ENCODE results near the gene PLA2G4D.
A peak's percentile ranks its signal among the peaks of the same experiment; 100 is the strongest.

Gene PLA2G4D

GRCh38 chr15:42071717-42072116 is 22.6 kb downstream of the PLA2G4D start:
- no peak for DNase-seq (ENCODE audit: low read depth)

GRCh38 chr15:42070976-42071350 is 23.4 kb downstream of the PLA2G4D start:
- no peak for DNase-seq (ENCODE audit: low read depth)

DNA sequence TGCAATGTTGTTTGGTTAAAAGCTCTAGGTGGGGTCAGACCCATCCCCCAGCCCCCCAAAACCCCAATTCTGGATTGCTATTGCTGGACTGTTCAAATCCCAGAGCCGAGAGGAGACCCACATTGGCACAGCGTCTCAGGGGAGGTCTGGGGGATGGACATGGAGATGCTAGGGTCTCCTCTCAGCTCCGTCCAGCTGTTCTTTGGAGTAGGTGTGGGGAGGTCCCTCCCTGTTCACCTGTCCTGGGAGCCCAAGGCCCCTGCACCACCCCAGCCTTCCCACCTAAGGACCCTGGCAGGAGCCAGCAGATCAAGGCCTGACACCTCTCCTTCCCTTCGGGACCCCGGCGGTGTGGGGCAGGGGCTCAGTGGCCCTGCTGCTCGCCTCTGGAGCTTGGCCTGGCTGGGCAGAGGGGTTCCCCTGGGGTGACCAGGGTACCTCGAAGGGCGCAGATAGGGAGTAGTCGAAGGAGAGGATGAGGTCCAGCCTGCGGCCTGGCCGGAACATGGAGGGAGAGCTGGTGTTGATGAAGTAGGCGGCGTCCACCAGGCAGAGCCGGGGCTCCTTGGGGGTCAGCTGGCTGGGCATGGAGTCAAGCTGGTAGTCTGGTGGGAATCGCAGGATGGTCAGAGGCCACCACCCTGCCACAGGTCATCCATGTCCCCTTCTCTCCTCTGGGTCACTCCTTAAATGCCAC is 23.9 kb downstream of the PLA2G4D start:
- no peak for DNase-seq (ENCODE audit: low read depth)

DNA sequence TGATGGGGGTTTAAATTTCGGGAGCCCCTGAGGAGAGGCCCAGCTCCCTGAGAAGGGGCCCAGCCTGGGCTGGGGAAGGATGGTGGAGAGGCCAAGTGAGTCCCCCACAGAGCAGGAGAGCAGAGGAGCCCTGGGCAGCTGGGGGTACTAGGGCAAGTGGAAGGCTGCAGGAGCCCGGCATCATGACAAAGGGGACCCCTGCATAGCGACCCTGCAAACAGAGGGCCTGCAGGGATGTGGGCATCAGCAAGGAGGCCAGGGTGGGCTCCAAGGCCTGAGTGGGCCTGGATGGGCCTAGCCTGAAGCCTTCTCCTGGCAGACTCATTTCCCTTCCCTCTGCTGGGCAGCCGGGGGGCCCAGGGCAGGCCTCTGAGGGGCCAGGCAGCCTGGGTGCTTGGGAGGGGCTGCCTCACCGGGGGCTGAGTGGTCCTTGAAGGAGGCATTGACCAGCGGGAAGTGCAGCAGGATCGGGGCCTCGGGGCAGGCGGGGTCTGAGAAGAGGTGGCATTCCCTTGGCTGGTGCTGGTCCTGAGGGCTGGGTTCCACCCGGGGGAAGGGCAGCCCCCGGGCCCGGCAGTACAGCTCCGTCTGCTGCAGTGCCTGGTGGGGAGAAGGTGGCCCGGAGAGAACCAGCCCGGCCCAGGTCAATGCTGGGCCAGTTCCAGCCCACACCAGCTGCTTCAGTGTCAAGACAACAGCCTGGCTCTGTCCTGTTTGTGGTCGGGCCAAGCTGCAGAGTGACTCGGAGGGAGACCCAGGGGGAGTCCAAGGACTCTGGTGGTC is 24.7 kb downstream of the PLA2G4D start:
- no peak for DNase-seq (ENCODE audit: low read depth)

DNA sequence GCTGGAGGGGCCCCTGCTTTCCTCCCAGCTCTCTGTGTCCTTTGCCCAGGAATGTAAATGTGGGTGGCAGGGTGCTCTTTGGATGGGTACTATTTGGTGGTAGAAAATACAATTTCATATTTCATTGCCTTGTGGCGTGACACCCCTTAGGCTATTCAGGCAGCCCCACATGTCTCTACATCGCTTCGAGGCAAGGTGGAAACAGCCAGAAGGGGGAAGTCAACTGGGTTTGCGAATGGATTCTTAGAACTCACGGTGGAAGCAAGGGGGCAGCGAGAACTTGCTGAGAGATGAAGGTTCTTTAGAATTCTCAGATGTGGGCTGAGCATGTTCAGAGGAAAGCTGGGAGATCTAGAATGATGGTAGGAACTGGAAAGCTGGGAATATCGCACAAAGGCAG is 25.3 kb downstream of the PLA2G4D start:
- DNase-seq (ENCODE audit: low read depth): no peak

GRCh38 chr15:42068601-42069000 is 25.8 kb downstream of the PLA2G4D start:
- no peak for DNase-seq (ENCODE audit: low read depth)

- no peak for DNase-seq (ENCODE audit: low read depth)
These were observed 27.5 kb downstream of the PLA2G4D start for GRCh38 chr15:42066764-42067415.

DNA sequence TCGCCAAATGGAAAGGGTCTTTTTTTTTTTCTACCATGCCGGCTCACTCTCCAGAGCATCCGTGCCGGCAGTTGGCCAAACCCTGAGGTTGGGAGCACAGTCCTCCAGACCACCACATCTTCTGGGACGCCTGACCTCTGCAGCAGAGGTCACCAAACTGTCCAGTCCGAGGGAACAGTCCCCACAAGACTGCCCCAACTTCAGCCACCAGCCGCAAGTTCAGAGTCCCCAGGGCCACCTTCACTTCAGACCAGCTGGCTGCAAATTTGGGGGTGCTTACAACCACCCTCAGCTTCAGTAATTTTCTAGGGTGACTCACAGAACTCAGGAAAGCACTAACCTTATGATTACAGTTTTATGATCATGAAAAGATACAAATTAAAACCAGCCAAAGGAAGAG is 28.9 kb downstream of the PLA2G4D start:
- no peak for DNase-seq (ENCODE audit: low read depth)

DNA sequence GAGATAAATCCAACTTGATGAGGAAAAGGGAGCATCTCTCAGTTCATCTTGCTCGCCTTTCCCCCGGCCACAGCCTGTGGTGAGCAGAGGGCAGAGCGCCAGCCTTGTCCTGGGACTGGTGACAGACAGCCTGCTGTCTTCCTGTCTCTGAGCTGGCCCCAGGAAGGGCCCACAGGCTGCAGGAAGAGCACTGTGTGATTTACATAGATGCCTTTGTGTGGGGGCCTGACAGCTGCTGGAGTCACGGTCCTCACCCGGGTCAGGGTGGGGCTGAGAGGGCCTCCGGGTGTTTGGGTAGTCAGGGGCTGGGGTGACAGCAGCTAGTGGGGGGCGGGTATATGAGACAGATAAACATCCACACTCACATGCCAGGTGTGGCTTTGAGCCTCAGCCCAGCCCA is 29.3 kb downstream of the PLA2G4D start:
- DNase-seq (ENCODE audit: low read depth): no peak

DNA sequence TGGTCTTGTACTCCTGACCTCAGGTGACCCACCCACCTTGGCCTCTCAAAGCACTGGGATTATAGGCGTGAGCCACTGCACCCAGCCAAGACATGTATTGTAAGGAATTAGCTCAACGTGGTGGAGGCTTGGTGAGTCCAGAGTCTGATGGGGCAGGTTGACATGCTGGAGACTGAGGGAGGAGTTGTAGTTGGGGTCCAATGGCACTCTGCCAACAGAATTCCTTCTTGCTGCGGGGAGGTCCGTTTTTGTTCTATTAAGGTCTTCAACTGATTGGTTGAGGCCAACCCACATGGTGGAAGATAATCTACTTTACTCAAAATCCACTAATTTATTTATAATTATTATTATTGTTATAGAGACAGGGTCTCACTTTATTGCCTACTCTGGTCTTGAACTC is 30.1 kb downstream of the PLA2G4D start:
- no peak for DNase-seq (ENCODE audit: low read depth)

GRCh38 chr15:42063122-42063848 is 31.1 kb downstream of the PLA2G4D start:
- DNase-seq (ENCODE audit: low read depth): no peak

DNA sequence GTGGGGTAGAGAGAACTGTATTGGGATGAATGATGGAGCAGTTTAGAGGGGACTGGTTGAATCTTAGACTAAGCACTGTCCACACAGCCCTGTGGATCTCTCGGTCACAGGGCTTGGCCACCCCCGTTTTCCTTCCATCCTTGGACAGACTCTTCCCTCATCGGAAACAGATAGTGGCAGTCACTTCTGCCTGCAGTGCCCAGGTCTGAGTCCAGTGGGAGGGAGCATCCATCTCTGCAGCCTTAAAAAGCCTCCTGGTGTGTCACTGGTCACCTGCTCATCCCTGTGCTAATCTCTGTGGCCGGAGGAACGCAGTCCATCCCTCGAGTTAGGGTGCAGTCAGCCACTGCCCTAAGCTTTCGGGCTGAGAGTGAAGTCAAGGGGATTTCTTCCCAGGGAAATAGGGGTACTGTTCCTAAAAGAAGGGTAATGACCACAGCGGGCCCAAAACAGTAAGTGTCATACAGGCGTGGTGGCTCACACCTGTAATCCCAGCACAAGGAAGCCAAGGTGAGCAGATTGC is 32.0 kb downstream of the PLA2G4D start:
- no peak for DNase-seq (ENCODE audit: low read depth)

DNA sequence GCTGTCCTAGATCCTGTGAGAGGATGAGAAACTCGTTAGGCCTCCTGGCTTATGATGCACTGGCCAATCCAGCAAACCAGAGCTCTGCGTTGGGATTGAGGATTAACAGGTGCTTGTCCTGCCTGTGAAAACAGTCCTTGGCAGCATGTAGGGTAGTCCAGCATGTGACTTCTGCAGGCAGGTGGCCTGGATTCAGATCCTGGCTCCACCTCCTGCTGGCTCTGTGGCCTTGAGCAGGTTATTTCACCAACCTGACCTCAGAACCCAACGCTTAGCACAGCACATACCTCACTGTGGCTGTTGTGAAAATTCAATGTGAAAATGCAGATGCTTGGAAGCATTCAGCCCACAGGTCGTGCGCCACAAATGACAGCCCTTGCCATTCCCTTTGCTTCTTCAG is 33.6 kb downstream of the PLA2G4D start:
- DNase-seq (ENCODE audit: low read depth): no peak

DNA sequence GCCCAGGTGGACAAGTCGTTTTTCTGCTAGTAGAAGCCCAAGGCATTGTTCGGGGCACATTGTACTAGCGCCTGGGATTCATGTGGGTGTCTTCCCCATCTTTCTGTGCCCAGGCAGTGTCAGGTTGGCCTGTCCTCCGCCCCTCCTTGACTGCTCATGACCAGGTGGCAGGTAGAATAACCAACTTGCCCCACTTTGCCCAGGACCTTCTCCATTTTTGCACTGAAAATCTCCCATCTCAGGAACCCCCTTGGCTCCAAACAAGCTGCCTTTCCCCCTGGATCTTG is 33.9 kb downstream of the PLA2G4D start:
- no peak for DNase-seq (ENCODE audit: low read depth)

DNA sequence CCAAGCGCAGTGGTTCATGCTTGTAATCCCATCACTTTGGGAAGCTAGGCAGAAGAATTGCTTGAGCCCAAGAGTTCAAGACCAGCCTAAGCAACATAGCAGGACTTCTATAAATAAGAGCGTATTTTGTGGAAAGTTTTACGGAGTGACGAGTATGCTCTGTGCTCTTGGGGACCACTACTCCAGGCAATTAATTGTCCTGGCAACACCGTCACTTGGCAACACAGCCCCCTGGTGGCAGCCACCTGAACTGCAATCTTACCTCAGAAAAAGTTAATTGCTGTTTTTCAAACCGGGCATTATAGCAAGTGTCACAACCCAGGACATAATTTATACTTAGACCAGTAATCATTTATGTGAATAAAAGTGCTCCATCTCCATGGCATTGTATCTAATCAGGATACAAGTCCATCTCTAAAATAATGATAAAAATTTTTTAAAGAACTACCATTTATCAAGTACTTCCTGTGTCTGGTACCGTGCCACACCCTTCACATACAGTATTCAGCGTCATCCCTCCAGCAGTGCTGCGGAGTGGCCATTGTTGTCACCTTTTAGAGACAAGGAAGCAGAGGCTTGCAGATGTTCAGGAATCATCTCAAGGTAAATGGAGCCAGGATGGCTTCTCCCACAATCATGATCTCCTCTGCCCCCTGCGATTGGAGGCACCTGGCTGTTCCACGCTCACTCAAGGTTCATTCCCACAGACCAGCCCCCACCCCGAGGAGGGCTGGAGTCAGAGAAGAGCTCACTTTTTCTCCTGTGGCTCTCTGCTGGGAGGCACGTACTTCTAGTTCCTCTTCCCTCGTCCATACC is 34.5 kb downstream of the PLA2G4D start:
- DNase-seq (ENCODE audit: low read depth): no peak

DNA sequence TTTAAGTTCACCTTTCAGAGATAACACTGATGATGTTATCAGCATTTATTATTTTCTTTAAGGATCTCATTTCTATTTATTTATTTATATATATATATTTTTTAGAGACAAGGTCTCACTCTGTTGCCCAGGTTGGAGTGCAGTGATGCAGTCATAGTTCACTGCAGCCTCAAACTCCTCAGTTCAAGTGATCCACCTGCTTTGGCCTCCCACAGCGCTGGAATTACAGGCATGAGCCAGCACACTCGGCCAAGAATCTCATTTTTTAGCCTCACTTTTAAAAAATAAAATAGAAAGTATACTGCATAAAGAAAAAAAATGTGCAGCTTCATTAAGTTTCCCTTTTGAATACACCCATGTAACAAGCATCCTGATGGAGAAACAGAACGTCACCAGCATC is 35.6 kb downstream of the PLA2G4D start:
- DNase-seq (ENCODE audit: low read depth): no peak

DNA sequence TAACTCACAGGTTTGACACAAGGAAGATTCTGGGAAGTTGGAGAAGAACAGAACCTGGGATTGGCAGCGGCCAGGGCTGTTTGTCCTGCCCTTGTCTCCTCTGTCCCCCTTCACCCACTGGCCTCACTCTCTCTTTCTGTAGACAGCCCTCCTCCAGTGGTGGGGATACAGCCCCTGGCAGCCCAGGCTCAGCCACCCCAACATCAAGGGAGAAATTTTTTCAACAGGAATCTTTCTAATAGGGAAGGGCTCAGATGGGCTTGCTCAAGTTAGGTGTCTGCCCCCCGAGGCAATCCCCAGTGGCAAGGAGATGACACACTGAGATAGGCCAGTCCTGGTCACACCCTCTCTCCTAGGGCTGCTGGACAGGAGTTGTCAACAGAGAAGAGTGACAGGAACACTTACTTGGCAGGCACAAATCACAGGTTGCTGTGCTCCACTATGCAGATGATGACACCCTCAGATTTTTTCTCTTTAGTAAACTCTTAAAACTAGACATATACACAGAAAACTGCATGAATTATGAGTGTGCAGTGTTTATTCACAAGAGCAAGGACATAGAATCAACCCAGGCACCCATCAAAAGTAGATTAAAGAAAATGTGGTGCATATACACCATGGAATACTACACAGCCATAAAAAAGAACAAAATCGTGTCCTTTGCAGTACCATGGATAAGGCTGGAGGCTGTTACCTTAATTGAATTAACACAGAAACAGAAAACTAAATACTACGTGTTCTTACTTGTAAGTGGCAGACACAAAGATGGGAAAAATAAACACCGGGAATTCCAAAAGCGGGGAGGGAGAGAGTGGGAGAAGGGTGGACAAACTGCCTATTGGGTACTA is 36.3 kb downstream of the PLA2G4D start:
- no peak for DNase-seq (ENCODE audit: low read depth)

DNA sequence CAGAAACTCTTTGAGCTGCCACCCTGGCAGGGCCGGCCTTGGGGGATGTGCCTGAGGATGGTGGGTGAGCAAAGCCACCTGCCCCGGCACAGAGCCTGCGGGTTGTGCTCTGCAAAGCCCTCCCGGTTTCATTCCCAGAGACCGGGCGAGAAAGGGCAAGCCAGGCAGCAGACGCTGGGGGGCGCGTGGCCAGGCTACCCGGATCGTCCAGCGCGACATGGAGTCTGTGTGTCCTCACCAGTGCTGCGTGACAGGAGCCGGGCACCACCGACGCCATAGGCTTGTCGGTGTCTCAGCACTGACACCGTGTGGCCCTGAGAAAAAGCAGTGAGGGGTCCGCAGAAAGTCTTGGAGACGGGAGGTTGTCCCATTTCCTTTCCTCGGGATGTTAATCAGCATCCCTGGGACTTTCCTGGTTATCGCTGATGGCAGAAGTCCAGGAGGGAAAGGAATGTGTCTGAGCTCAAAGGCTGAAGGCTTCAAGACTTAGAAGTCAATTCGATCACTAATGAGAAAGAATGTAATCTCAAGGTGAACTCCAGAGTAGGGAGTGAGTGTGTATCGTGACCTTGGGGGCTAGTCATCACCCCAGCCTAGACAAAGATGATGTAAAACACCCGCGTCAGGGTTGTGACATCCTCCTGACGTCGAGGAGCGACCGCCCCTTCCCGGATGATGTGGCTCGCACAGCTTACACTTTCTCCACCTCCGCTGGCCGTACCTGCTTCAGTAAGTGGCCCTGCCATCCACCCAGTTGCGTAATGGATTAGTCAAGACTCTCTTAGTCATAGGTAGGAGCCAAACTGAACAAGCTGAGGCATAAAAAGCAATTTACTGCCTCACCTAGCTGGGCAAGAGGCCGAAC is 37.2 kb downstream of the PLA2G4D start:
- peak; percentile 50 for DNase-seq (ENCODE audit: low read depth)

- no peak for DNase-seq (ENCODE audit: low read depth)
These were observed 40.4 kb downstream of the PLA2G4D start for GRCh38 chr15:42053914-42054313.

- no peak for DNase-seq (ENCODE audit: low read depth)
These were observed 41.4 kb downstream of the PLA2G4D start for GRCh38 chr15:42053010-42053409.

Measured in T-helper 22 cell (primary cell).